Thyroid gland (tissue), 4 donors: ENCODE data around the gene OSBPL1A.

Source experiments
- CTCF ChIP-seq, 6 experiments: fragments of 200-600 bp in 3 of 6; fragments of 450-650 bp in 3 of 6; sonication (generic) in 3 of 6; IDR thresholded peaks; one replicate each; pipeline ENCODE4 v1.5.1; 2016 to 2019; ENCODE audit warnings: antibody characterized with exemption in 6 of 6, mild to moderate bottlenecking in 2 of 6, inconsistent platforms in 1 of 6, moderate library complexity in 1 of 6
- POLR2A ChIP-seq, 2 donors: fragments of 450-650 bp; IDR thresholded peaks; one replicate each; pipeline ENCODE4 v1.6.1; 2017; ENCODE audit warnings: antibody characterized with exemption in 2 of 2, mild to moderate bottlenecking in 2 of 2, moderate library complexity in 1 of 2

DNA sequence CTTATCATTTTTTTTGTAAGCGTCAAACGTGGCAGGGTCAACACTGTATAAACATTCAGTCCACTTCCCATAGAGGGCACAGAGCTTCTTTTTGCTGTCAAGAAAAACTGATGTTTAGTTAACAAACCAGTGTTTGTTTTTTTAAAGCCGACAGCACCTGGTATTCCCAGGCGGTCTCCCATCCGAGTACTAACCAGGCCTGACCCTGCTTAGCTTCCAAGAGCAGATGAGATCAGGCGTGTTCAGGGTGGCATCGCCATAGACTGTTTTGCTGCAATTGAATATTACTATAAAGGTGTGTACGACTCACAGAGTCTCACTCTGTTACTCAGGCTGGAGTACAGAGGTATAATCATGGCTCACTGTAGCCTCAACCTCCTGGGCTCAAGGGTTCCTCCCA, 227.3 kb downstream of the OSBPL1A start:
- TF ChIP-seq CTCF (IDR thresholded peaks at IDR 0.05) (no peak), POLR2A (IDR thresholded peaks at IDR 0.05) (no peak)
